Kidney glomerular epithelial cell (primary cell): ENCODE measurements around the gene NGDN.

ENCODE experiments used
- DNase-seq: peaks from one replicate; lab custom pipeline; 2025; lab: John Stamatoyannopoulos, UW

NGDN gene

DNA sequence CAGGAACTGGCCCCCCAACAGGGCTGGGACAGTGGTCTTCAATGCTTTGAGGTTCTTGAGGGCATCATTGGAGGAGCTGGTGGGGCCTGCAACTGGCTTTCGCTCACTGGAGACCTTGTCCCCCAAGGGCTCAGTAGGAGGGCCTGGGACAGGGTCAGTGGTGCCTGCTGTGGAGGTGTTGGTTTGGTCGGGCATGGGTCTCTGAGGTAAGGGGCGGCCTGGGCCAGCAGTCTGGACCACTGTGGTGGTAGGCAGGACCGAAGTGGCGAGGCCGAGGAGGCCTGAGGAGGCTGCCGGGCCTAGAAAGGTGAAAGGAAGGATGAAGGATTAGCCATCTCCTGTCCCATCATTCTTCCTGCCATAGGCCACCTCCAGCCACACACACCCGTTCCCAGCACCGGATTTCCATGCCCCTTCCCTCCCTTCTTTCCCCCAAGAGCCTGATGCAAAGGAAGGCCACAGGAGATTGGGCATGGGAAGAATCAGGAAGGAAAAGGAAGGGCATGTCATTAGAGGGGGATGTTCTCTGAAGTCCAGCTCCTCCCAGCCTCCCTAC, 53.2 kb downstream of the NGDN start:
- DNase-seq, result no peak

GRCh38 chr14:23523229-23524016, 53.9 kb downstream of the NGDN start:
- DNase-seq, result no peak

DNA sequence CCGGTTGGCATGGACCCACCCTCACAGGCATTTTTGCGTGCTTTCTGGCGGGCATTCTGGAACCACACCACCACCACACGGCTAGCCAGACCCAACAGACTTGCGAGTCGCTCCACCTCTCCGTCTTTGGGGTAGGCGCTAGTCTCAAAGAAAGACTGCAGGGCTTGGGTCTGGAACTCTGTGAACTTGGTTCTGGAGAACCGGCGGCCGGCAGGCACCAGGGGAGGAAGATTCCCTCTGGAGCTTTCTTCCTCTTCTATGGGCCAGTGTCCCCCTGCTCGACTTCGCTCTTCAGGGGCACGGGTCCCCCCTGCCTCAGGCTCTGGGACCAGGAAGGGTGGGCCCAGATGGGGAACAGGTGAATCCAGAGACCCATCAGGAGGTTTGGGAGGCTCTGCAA, 55.5 kb downstream of the NGDN start:
- DNase-seq, result no peak

- no peak for DNase-seq
These were observed 56.1 kb downstream of the NGDN start for GRCh38 chr14:23525611-23526010.
